ENCODE results near the gene ARG2.

Gene ARG2

DNA sequence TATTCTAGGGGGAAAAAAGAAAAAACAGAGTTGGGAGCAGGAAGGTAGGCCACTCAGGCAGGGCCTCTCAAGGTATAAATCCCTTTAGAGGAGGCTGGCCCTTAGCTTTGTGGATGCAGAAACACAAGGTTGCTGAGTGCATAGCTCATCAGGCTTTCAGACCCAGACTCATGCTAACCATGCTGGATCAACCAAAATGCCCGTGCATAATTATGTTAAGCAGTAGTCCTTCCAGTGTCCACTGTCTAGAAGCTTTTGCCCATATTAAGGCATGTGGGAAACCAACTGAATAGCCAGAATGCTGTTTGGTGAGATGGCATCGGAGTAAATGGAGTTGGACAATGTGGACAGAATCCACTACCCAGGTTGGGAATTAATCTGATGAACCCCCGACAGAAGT is 18.9 kb downstream of the ARG2 start:
- DNase-seq (ENCODE audit: low read depth), result no peak

DNA sequence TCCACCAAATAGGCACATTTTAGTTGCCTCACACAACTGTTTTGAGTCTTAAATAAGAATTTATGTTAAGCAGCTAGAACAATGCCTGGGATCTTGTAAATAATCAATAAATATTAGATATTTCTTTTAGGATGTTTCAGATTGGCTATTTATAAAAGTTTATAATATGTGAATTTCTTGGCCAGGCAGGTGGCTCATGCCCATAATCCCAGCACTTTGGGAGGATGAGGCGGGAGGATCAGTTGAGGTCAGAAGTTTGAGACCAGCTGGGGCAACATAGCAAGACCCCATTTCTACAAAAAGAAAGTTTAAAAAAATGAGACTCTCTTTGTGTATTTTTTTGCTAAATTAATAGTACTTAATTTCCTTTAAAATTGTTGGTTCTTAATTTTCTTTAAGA is 21.8 kb downstream of the ARG2 start:
- DNase-seq (ENCODE audit: low read depth), result no peak

- DNase-seq (ENCODE audit: low read depth), result no peak
These were observed 22.4 kb downstream of the ARG2 start for GRCh38 chr14:67641902-67642749.

- DNase-seq (ENCODE audit: low read depth), result no peak
These were observed 24.0 kb downstream of the ARG2 start for GRCh38 chr14:67643713-67644112.

- DNase-seq (ENCODE audit: low read depth), result no peak
These were observed 24.7 kb downstream of the ARG2 start for GRCh38 chr14:67644428-67644827.

DNA sequence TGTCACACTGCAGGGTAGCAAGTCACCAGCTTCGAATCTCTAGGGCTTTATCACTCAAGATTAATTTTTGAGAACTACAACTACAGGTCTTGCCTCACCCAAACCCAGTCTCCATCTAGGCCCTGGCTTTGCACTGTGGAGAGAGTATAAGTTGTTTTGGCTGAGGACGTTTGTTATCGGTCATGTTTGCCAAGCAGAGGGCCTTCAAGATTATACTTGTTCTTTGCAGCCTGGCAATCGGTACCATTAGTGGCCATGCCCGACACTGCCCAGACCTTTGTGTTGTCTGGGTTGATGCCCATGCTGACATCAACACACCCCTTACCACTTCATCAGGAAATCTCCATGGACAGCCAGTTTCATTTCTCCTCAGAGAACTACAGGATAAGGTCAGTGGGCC is 25.7 kb downstream of the ARG2 start:
- DNase-seq (ENCODE audit: low read depth), result no peak

GRCh38 chr14:67646131-67646530 is 26.4 kb downstream of the ARG2 start:
- no peak for DNase-seq (ENCODE audit: low read depth)

- DNase-seq (ENCODE audit: low read depth), result no peak
These were observed 30.4 kb downstream of the ARG2 start for GRCh38 chr14:67650151-67650550.

DNA sequence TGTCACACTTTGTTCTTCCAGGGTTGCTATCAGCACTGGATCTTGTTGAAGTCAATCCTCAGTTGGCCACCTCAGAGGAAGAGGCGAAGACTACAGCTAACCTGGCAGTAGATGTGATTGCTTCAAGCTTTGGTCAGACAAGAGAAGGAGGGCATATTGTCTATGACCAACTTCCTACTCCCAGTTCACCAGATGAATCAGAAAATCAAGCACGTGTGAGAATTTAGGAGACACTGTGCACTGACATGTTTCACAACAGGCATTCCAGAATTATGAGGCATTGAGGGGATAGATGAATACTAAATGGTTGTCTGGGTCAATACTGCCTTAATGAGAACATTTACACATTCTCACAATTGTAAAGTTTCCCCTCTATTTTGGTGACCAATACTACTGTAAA is 31.0 kb downstream of the ARG2 start:
- DNase-seq (ENCODE audit: low read depth), result peak; percentile 82

DNA sequence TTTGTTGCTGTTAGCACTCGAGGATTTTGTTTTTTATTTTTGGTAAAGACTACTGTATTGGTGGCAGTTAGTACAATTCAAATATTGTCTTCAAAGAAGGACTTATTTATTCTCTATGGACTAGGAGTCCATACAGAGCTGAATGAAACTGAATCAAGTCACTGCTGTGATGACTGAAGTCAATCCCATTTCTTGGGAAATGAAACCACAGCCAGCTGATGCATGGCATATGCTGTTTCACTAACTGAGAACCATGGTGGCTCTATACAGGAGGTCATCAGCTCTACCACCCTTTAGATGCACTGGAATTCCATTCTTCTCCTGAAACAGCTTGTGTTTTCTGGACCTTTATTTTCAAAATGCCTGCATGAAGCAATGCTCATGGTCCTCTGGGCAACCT is 32.5 kb downstream of the ARG2 start:
- no peak for DNase-seq (ENCODE audit: low read depth)

- DNase-seq (ENCODE audit: low read depth), result no peak
These were observed 34.0 kb downstream of the ARG2 start for GRCh38 chr14:67653651-67654280.

- DNase-seq (ENCODE audit: low read depth), result no peak
These were observed 43.9 kb downstream of the ARG2 start for GRCh38 chr14:67663633-67664032.

GRCh38 chr14:67665868-67666267 is 46.1 kb downstream of the ARG2 start:
- DNase-seq (ENCODE audit: low read depth), result peak; percentile 25

DNA sequence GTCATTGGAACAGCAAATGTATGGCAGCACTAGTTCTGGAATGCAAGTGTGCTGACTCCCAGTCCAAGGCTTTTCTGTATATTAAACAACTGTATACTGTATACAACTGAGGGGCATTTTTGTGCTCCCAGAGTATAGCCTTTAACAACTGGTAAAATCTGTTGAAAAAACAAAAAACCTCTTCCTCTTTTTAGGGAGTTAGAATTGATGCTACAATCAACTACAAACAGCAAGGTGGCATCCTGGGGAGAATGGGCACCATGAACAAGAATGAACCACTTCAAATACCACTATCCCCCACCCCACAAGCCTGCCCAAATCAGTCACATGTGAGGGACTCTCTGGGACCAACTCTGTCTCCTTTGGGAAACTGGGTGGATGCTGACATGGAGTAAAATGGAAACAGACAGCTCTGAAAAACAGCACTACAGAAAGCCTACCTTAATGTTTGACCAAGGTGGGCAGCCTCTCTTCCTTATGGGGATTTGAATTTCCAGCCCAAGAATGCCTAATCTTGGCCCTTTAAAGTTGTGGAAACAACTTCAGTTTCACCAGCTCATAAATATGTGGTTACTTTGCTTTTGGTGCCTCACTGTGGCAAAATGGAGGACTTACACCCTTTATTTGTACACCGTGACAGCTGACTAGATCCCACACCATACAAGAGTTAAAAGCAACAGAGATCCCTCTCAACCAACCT is 47.2 kb downstream of the ARG2 start:
- DNase-seq (ENCODE audit: low read depth), result peak; percentile 72

- DNase-seq (ENCODE audit: low read depth), result no peak
These were observed 48.8 kb downstream of the ARG2 start for GRCh38 chr14:67668559-67668958.

- peak; percentile 52 for DNase-seq (ENCODE audit: low read depth)
These were observed 53.7 kb downstream of the ARG2 start for GRCh38 chr14:67673451-67673850.

DNA sequence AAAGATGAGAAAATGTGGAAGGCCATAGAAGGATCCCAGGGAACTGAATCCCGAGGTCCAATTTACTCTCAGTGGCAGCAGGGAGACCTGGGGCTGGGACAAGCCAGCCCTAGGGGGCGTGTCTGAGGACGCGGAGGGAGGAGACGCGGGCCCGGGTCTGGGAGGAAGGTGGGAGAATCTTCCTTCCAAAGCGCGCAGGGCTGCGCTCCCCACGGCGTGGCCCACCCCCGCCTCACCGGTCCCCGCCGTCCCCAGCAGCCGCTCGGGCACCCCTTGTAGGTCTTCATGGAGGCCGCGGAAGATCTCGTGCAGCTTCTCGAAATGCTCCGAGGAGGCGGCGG is 54.4 kb downstream of the ARG2 start:
- peak; percentile 76 for DNase-seq (ENCODE audit: low read depth)

- DNase-seq (ENCODE audit: low read depth), result peak; percentile 82
These were observed 54.9 kb downstream of the ARG2 start, which contains the start of gene VTI1B for GRCh38 chr14:67674480-67675218. Gene VTI1B, minus strand, starts transcription at chr14:67674632. Its CDS starts 143 bp downstream, at chr14:67674489.

- no peak for DNase-seq (ENCODE audit: low read depth)
These were observed 55.5 kb downstream of the ARG2 start for GRCh38 chr14:67675219-67675582.

DNA sequence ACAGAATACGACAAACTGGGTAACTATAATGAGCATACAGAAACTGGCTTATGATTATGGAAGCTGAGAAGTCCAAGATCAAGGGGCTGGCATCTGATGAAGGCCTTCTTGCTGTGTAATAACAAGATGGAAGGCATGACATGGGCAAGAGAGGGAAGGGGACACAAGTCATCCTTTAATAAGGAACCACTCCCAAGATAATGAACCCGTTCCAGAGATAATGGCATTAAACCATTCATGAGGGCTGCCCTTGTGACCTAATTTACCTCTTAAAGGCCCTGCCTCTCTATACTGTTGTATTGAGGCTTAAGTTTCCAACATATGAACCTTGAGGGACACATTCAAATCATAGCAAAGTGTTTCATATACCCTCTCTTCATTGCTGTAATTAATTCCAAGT is 59.3 kb downstream of the ARG2 start:
- DNase-seq (ENCODE audit: low read depth), result no peak

DNA sequence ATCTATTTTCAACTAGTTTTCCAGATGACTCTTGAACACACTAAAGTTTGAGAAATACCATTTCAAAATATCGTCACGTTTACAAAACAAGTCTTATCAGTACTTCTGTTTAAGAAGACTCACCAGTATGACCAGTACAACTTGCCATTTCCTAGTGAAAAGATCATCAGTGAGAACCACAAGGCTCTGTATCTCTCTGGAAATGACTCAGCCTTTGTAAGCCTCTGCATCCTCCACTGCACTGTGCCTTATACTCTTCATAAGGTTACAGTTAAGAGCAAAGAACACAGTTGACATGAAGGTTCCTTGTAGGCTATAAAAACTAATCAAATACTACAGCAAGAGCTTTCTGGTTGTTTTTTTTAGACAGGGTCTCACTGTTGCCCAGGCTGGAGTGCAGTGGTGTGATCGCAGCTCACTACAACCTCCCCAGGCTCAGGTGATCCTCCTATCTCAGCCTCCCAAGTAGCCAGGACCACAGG is 60.4 kb downstream of the ARG2 start:
- peak; percentile 96 for DNase-seq (ENCODE audit: low read depth)

GRCh38 chr14:67680941-67681340 is 61.2 kb downstream of the ARG2 start:
- DNase-seq (ENCODE audit: low read depth), result peak; percentile 37

All from ELR (cell line).